ENCODE data around the gene APC. TPM values are rescaled to one million over a fixed set of nuclear protein-coding genes. Genes with fewer than 3 reads are reported as not detected.

Gene APC
- polyA plus RNA-seq, 1 experiment = 14.7 TPM

- POLR2A ChIA-PET = no interaction called here
- Histone ChIP-seq H3K36me3 (ENCODE audit: control insufficient read depth, insufficient read depth, low read length) (no peaks in the 10 kb centered on the region), H3K27me3 (ENCODE audit: control insufficient read depth, insufficient read depth, low read length) (no peaks in the 10 kb centered on the region), H3K4me3 (ENCODE audit: low read depth, low read length) (no peak overlapping the region)
- no peak for DNase-seq (ENCODE audit: low read depth)
- TF ChIP-seq CTCF (IDR thresholded peaks at IDR 0.05; ENCODE audit: insufficient read depth, low read depth, low read length) = no peak
- CTCF ChIA-PET = interaction anchor here (1.4 kb wide), 1 partner anchor 203 kb away, joined by 4 read pairs; no protein-coding TSS in a partner anchor
Observed at GRCh38 chr5:112755703-112756102, 18.0 kb downstream of the APC start.

GRCh38 chr5:112757468-112758208 is 20.0 kb downstream of the APC start:
- POLR2A ChIA-PET = interaction anchor here (0.6 kb wide), 2 partner anchors 204 to 206 kb away, joined by 3 read pairs; no protein-coding TSS in a partner anchor
- CTCF ChIA-PET = interaction anchor here (0.6 to 4.0 kb wide), 32 partner anchors 8 to 848 kb away, joined by 3 to 171 read pairs (median 4); no protein-coding TSS in a partner anchor

GRCh38 chr5:112758676-112759075 is 21.0 kb downstream of the APC start:
- Histone ChIP-seq H3K36me3 (ENCODE audit: control insufficient read depth, insufficient read depth, low read length) (no peaks in the 10 kb centered on the region), H3K4me3 (ENCODE audit: low read depth, low read length) (no peak overlapping the region), H3K27me3 (ENCODE audit: control insufficient read depth, insufficient read depth, low read length) (no peaks in the 10 kb centered on the region)
- TF ChIP-seq CTCF (IDR thresholded peaks at IDR 0.05; ENCODE audit: insufficient read depth, low read depth, low read length) = no peak
- ChIA-PET CTCF (interaction anchor here (0.6 to 4.0 kb wide), 14 partner anchors 11 to 847 kb away, joined by 3 to 171 read pairs (median 4); no protein-coding TSS in a partner anchor), POLR2A (interaction anchor here (0.6 kb wide), 1 partner anchor 203 kb away, joined by 3 read pairs; no protein-coding TSS in a partner anchor)
- DNase-seq (ENCODE audit: low read depth) = no peak

More at GRCh38 chr5:112757468-112758208, 20.0 kb downstream of the APC start:
- H3K4me3 ChIP-seq (ENCODE audit: low read depth, low read length) = no peak overlapping the region
- H3K36me3 ChIP-seq (ENCODE audit: control insufficient read depth, insufficient read depth, low read length) = no peaks in the 10 kb centered on the region
- TF ChIP-seq CTCF (IDR thresholded peaks at IDR 0.05; ENCODE audit: insufficient read depth, low read depth, low read length) = peak; percentile 70
- no peaks in the 10 kb centered on the region for H3K27me3 ChIP-seq (ENCODE audit: control insufficient read depth, insufficient read depth, low read length)
- no peak for DNase-seq (ENCODE audit: low read depth)

GRCh38 chr5:112762113-112762810 is 24.6 kb downstream of the APC start:
- DNase-seq (ENCODE audit: low read depth) = no peak
- Histone ChIP-seq H3K27me3 (ENCODE audit: control insufficient read depth, insufficient read depth, low read length) (no peaks in the 10 kb centered on the region), H3K4me3 (ENCODE audit: low read depth, low read length) (no peak overlapping the region), H3K36me3 (ENCODE audit: control insufficient read depth, insufficient read depth, low read length) (no peaks in the 10 kb centered on the region)
- TF ChIP-seq CTCF (IDR thresholded peaks at IDR 0.05; ENCODE audit: insufficient read depth, low read depth, low read length) = no peak
- ChIA-PET CTCF (interaction anchor here (0.7 kb wide), 1 partner anchor 32 kb away, joined by 3 read pairs; no protein-coding TSS in a partner anchor), POLR2A (no interaction called here)

GRCh38 chr5:112763165-112763564 is 25.5 kb downstream of the APC start:
- Histone ChIP-seq H3K36me3 (ENCODE audit: control insufficient read depth, insufficient read depth, low read length) (no peaks in the 10 kb centered on the region; the same call in 1 of the 2 replicates), H3K4me3 (ENCODE audit: low read depth, low read length) (no peak overlapping the region), H3K27me3 (ENCODE audit: control insufficient read depth, insufficient read depth, low read length) (no peaks in the 10 kb centered on the region)
- no peak for TF ChIP-seq CTCF (IDR thresholded peaks at IDR 0.05; ENCODE audit: insufficient read depth, low read depth, low read length)
- no peak for DNase-seq (ENCODE audit: low read depth)
- POLR2A ChIA-PET = no interaction called here
- CTCF ChIA-PET = interaction anchor here (0.6 to 0.7 kb wide), 4 partner anchors 19 to 205 kb away, joined by 3 read pairs; no protein-coding TSS in a partner anchor
